Muscle layer of duodenum (tissue), 2 donors: ENCODE data around the gene HAS3.

ENCODE experiments used
- H3K27ac ChIP-seq: one replicate; pipeline ENCODE4 v1.7.0; 2013; ENCODE audit warnings: mild to moderate bottlenecking, low read length
- H3K27me3 ChIP-seq: one replicate; pipeline ENCODE4 v1.7.0; 2013; ENCODE audit warnings: low read depth, mild to moderate bottlenecking, control low read depth, low read length
- H3K36me3 ChIP-seq, 2 donors: one replicate each; pipeline ENCODE4 v1.7.0; 2013; ENCODE audit warnings: low read length in 2 of 2, control low read depth in 1 of 2, mild to moderate bottlenecking in 1 of 2; ENCODE audit not compliant: insufficient read depth in 2 of 2, control insufficient read depth in 1 of 2
- H3K4me1 ChIP-seq, 2 donors: one replicate each; pipeline ENCODE4 v1.7.0; 2013; ENCODE audit warnings: low read length in 2 of 2, mild to moderate bottlenecking in 2 of 2, control low read depth in 1 of 2, moderate library complexity in 1 of 2; ENCODE audit not compliant: insufficient read depth in 2 of 2, control insufficient read depth in 1 of 2
- H3K4me3 ChIP-seq, 2 donors: one replicate each; pipeline ENCODE4 v1.7.0; 2013; ENCODE audit warnings: low read length in 2 of 2, low read depth in 1 of 2, mild to moderate bottlenecking in 1 of 2
- H3K9me3 ChIP-seq, 2 donors: one replicate each; pipeline ENCODE4 v1.7.0; 2013; ENCODE audit warnings: low read length in 2 of 2, control low read depth in 1 of 2, mild to moderate bottlenecking in 1 of 2; ENCODE audit not compliant: control insufficient read depth in 1 of 2
- donor health status: healthy.

HAS3 gene

GRCh38 chr16:69073181-69073702, 32.2 kb upstream of the HAS3 start:
- no peaks in the 10 kb centered on the region for H3K4me1 ChIP-seq
- no peaks in the 10 kb centered on the region for H3K36me3 ChIP-seq
- H3K27me3 ChIP-seq, result no peaks in the 10 kb centered on the region
- no peak overlapping the region for H3K4me3 ChIP-seq
- H3K27ac ChIP-seq, result no peak overlapping the region
- H3K9me3 ChIP-seq, result no peaks in the 10 kb centered on the region

GRCh38 chr16:69077251-69077650, 28.2 kb upstream of the HAS3 start:
- no peaks in the 10 kb centered on the region for H3K27me3 ChIP-seq
- H3K27ac ChIP-seq, result no peak overlapping the region
- H3K9me3 ChIP-seq, result no peaks in the 10 kb centered on the region
- no peaks in the 10 kb centered on the region for H3K4me1 ChIP-seq
- no peaks in the 10 kb centered on the region for H3K36me3 ChIP-seq
- H3K4me3 ChIP-seq, result no peak overlapping the region

DNA sequence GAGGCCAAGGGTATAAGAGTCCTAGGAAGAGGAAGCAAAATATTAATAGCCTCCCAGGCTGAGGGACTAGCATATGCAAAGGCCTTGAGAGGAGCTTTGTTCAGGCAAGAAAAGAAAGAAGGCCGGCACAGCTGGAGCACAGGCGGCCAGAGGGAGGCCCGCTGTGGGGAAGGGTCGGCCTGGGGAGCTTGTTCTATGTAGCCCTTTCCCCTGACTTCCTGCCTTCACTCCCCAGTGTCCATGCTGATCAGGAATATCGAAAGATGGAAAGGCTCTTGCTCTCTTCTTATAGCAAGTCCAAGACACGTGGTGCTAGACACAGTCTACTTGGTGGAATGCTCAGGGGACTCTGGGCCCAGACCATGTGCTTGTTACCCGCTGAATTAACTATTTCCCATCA, 27.4 kb upstream of the HAS3 start:
- Histone ChIP-seq H3K36me3 (no peaks in the 10 kb centered on the region), H3K27me3 (no peaks in the 10 kb centered on the region), H3K9me3 (no peaks in the 10 kb centered on the region), H3K27ac (no peak overlapping the region), H3K4me1 (no peaks in the 10 kb centered on the region), H3K4me3 (no peak overlapping the region)

DNA sequence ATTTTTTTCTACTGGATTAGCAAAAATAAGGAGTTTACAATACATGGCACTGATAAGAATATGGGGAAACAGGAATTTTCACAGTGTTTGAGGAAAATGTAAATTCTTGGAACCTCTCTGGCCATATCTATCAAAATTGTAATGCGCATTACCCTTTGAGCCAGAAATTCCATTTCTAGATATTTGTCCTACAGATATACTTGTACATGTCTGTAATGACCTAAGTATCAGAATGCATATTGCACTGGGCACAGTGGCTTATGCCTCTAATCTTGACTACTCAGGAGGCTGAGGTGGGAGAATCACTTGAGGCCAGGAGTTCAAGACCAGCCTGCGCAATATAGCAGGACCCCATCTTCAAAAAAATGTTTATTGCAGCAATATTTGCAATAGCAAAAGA, 25.8 kb upstream of the HAS3 start:
- Histone ChIP-seq H3K27ac (no peak overlapping the region), H3K9me3 (no peaks in the 10 kb centered on the region), H3K36me3 (peaks cover 0 to 9% of the 10 kb centered on the region in 2 donors), H3K27me3 (no peaks in the 10 kb centered on the region), H3K4me1 (no peaks in the 10 kb centered on the region), H3K4me3 (no peak overlapping the region)

- Histone ChIP-seq H3K9me3 (no peaks in the 10 kb centered on the region), H3K4me3 (no peak overlapping the region), H3K4me1 (no peaks in the 10 kb centered on the region), H3K36me3 (peaks cover 0 to 9% of the 10 kb centered on the region in 2 donors), H3K27ac (no peak overlapping the region), H3K27me3 (no peaks in the 10 kb centered on the region)
Observed at GRCh38 chr16:69083306-69083941, 22.0 kb upstream of the HAS3 start.

- Histone ChIP-seq H3K4me3 (no peak overlapping the region), H3K4me1 (peaks cover 0 to under 1% of the 10 kb centered on the region in 2 donors), H3K27ac (no peak overlapping the region), H3K36me3 (peaks cover 0 to 9% of the 10 kb centered on the region in 2 donors), H3K27me3 (no peaks in the 10 kb centered on the region), H3K9me3 (no peaks in the 10 kb centered on the region)
Observed at GRCh38 chr16:69084289-69084688, 21.2 kb upstream of the HAS3 start.

GRCh38 chr16:69085032-69085695, 20.3 kb upstream of the HAS3 start:
- H3K27ac ChIP-seq, result no peak overlapping the region
- no peaks in the 10 kb centered on the region for H3K27me3 ChIP-seq
- H3K4me1 ChIP-seq, result peaks cover 0 to 3% of the 10 kb centered on the region in 2 donors
- peaks cover 0 to 9% of the 10 kb centered on the region in 2 donors for H3K36me3 ChIP-seq
- no peak overlapping the region for H3K4me3 ChIP-seq
- no peaks in the 10 kb centered on the region for H3K9me3 ChIP-seq

GRCh38 chr16:69087161-69087581, 18.3 kb upstream of the HAS3 start:
- peaks cover 0 to 3% of the 10 kb centered on the region in 2 donors for H3K4me1 ChIP-seq
- H3K9me3 ChIP-seq, result no peaks in the 10 kb centered on the region
- H3K27me3 ChIP-seq, result no peaks in the 10 kb centered on the region
- no peak overlapping the region for H3K4me3 ChIP-seq
- no peak overlapping the region for H3K27ac ChIP-seq
- H3K36me3 ChIP-seq, result peaks cover 0 to 9% of the 10 kb centered on the region in 2 donors

DNA sequence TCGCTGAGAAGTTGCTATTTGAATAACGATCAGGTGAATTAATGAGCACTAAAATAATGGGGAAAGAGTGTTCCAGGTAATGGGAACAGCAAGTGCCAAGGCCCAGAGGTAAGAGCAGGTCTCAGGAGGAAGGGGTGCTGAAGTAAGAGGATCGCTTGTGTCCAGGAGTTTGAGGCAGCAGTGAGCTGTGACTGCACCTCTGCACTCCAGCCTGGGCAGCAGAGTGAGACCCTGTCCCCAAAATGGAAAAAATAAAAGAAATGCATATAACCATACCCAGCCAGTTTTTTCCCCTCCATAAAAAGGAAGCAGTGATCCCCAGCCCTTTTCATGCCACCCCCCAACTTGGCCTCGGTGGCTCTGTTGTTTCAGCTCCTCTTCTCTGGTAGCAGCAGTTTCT, 16.8 kb upstream of the HAS3 start:
- Histone ChIP-seq H3K27me3 (no peaks in the 10 kb centered on the region), H3K27ac (no peak overlapping the region), H3K36me3 (peaks cover 0 to 4% of the 10 kb centered on the region in 2 donors), H3K4me3 (no peak overlapping the region), H3K4me1 (peaks cover 0 to 3% of the 10 kb centered on the region in 2 donors), H3K9me3 (no peaks in the 10 kb centered on the region)

- Histone ChIP-seq H3K27me3 (no peaks in the 10 kb centered on the region), H3K27ac (no peak overlapping the region), H3K4me3 (no peak overlapping the region)
Observed at GRCh38 chr16:69089091-69089910, 16.2 kb upstream of the HAS3 start.

GRCh38 chr16:69093974-69094373, 11.5 kb upstream of the HAS3 start:
- Histone ChIP-seq H3K27ac (no peak overlapping the region), H3K36me3 (no peaks in the 10 kb centered on the region), H3K27me3 (no peaks in the 10 kb centered on the region), H3K4me3 (no peak overlapping the region), H3K4me1 (peaks cover 0 to 3% of the 10 kb centered on the region in 2 donors), H3K9me3 (no peaks in the 10 kb centered on the region)

More at GRCh38 chr16:69089091-69089910, 16.2 kb upstream of the HAS3 start:
- Histone ChIP-seq H3K9me3 (no peaks in the 10 kb centered on the region), H3K36me3 (no peaks in the 10 kb centered on the region), H3K4me1 (peaks cover 0 to 3% of the 10 kb centered on the region in 2 donors)
